Measurements from ENCODE around the gene RADIL. TPM values are rescaled to one million over a fixed set of nuclear protein-coding genes. Genes with fewer than 3 reads are reported as not detected.

RADIL gene
- total and polyA plus RNA-seq, 9 of the 15 experiments (the other 6 are each of a cell fraction or from before 2014, with no cell fraction given) = 0.06 to 8.1 (median 1.9) TPM; not detected in 1

DNA sequence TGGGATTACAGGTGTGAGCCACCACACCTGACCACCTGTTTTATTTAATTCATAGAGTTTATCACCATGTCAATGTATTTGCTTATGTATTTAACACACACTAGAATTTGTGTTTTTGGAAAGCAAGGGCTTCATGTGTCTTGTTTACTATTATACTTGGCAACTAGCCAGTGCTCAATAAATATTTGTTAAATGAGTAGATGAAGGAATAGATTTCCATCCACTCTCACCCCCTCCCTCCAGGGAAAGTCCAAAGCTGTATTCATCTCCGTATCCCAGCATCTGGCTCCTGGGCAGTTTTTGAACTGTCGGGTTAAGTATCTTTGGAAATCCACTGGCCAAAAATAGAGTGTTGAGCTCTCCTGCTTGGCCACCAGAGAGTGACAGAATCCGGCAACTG lies 4.6 kb upstream of the RADIL start:
- FAIRE-seq = no peak

DNA sequence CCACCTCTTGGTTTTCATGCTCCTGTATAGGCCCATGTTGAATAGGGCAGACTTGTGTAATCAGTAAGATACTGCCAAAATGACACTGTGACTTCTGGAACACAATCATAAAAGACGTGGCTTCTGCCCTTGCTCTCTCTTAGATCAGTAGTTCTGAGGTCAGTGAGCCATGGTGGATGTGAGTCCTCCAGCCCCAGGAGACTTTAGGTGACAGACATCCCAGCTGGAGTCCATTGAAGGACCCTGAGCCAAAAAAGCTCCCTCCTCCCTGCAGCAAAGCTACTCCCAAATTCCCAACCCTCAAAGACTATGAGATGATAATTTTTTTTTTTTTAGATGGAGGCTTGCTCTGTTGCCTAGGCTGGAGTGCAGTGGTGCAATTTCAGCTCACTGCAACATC lies 3.2 kb upstream of the RADIL start:
- H3K27me3 ChIP-seq (ENCODE audit: control insufficient read depth in 2 of 2, insufficient read depth in 2 of 2, low read length in 2 of 2) = peaks cover 0 to 6% of the 10 kb centered on the region in 2 experiments; a peak in 2 of 5 replicates
- no peak overlapping the region for H3K4me3 ChIP-seq
- no peaks in the 10 kb centered on the region for H3K36me3 ChIP-seq (ENCODE audit: control insufficient read depth, insufficient read depth, low read length)
- no peak overlapping the region for H2AFZ ChIP-seq (ENCODE audit: low read depth, low read length)
- BruUV-seq (replicated peaks) = no TSS peak
- in situ Hi-C loops (cut with MboI) (no loop called here), intact Hi-C loops (cut with micrococcal nuclease) (loop anchor here (10.0 kb wide), 2 partner anchors 92 to 272 kb away; no protein-coding TSS in a partner anchor)
- H3K9ac ChIP-seq (ENCODE audit: insufficient read depth in 1 of 2, low read depth in 2 of 2, low read length in 2 of 2) = no peak overlapping the region
- 0% methylated on average over 1 of the region's 1 CpG for WGBS (ENCODE audit: insufficient coverage, low coverage, missing lambda C conversion rate)
- FAIRE-seq = no peak
- peaks cover 9 to 18% of the 10 kb centered on the region in 2 experiments for H3K4me1 ChIP-seq (replicated peaks in 1 of 2; ENCODE audit: control insufficient read depth in 2 of 2, insufficient read depth in 2 of 2, low read length in 2 of 2)
- H3K4me2 ChIP-seq (ENCODE audit: insufficient read depth, low read length) = no peak overlapping the region
- ChIA-PET CTCF (ENCODE audit: low intra/inter-chr PET ratio) (no interaction called here), POLR2A (no interaction called here)
- peaks cover 4% of the 10 kb centered on the region; the same call in 2 of the 3 replicates for H3K79me2 ChIP-seq (ENCODE audit: control insufficient read depth, insufficient read depth, low read length)
- no peak for DNase-seq (ENCODE audit: extremely low read depth in 1 of 4, low spot score in 3 of 4)
- H3K27ac ChIP-seq (ENCODE audit: extremely low read depth, low read depth, low read length) = no peak overlapping the region
- no peaks in the 10 kb centered on the region for H3K9me1 ChIP-seq (ENCODE audit: control insufficient read depth, insufficient read depth, low read length)
- H4K20me1 ChIP-seq (replicated peaks; ENCODE audit: control insufficient read depth, insufficient read depth, low read length) = no peaks in the 10 kb centered on the region
- H3K9me3 ChIP-seq (replicated peaks; ENCODE audit: control insufficient read depth, insufficient read depth, low read depth, low read length) = no peaks in the 10 kb centered on the region; the same call in 1 of the 2 replicates
- ATAC-seq = no peak
- TF ChIP-seq ZNF197 (CRISPR knock-in tag; IDR thresholded peaks at IDR 0.05; ENCODE audit: low read depth) (no peak), FOXJ3 (CRISPR knock-in tag; IDR thresholded peaks at IDR 0.05) (no peak), BRD9 (IDR thresholded peaks at IDR 0.05; ENCODE audit: low read depth, partially characterized antibody) (no peak), ZC3H11A (IDR thresholded peaks at IDR 0.05; ENCODE audit: low read depth, low read length) (no peak), BCOR (IDR thresholded peaks at IDR 0.05) (no peak), PCBP1 (IDR thresholded peaks at IDR 0.05; ENCODE audit: low read depth, low read length, poor library complexity, severe bottlenecking) (no peak), XRCC3 (IDR thresholded peaks at IDR 0.05) (no peak), NELFE (IDR thresholded peaks at IDR 0.05; ENCODE audit: insufficient read depth, insufficient read length) (no peak), ZNF584 (CRISPR knock-in tag; IDR thresholded peaks at IDR 0.05; ENCODE audit: low read depth) (no peak)
- TF ChIP-seq, protein P1, sequence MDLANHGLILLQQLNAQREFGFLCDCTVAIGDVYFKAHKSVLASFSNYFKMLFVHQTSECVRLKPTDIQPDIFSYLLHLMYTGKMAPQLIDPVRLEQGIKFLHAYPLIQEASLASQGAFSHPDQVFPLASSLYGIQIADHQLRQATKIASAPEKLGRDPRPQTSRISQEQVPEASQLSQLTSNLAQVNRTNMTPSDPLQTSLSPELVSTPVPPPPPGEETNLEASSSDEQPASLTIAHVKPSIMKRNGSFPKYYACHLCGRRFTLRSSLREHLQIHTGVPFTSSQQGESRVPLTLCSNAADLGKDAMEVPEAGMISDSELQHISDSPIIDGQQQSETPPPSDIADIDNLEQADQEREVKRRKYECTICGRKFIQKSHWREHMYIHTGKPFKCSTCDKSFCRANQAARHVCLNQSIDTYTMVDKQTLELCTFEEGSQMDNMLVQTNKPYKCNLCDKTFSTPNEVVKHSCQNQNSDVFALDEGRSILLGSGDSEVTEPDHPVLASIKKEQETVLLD (IDR thresholded peaks at IDR 0.05) = no peak
- TF ChIP-seq, protein P2, sequence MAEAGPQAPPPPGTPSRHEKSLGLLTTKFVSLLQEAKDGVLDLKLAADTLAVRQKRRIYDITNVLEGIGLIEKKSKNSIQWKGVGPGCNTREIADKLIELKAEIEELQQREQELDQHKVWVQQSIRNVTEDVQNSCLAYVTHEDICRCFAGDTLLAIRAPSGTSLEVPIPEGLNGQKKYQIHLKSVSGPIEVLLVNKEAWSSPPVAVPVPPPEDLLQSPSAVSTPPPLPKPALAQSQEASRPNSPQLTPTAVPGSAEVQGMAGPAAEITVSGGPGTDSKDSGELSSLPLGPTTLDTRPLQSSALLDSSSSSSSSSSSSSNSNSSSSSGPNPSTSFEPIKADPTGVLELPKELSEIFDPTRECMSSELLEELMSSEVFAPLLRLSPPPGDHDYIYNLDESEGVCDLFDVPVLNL (CRISPR knock-in tag; IDR thresholded peaks at IDR 0.05; ENCODE audit: low read depth) = no peak

More for the DNA sequence above, 4.6 kb upstream of the RADIL start:
- Histone ChIP-seq H3K4me2 (ENCODE audit: insufficient read depth, low read length) (no peak overlapping the region), H3K4me1 (replicated peaks in 1 of 2; ENCODE audit: control insufficient read depth in 2 of 2, insufficient read depth in 2 of 2, low read length in 2 of 2) (peaks cover 0 to 6% of the 10 kb centered on the region in 2 experiments; a peak in 2 of 5 replicates), H3K9me1 (ENCODE audit: control insufficient read depth, insufficient read depth, low read length) (no peaks in the 10 kb centered on the region), H3K4me3 (no peak overlapping the region), H3K79me2 (ENCODE audit: control insufficient read depth, insufficient read depth, low read length) (no peaks in the 10 kb centered on the region), H3K27ac (ENCODE audit: extremely low read depth, low read depth, low read length) (no peak overlapping the region), H3K9ac (ENCODE audit: insufficient read depth in 1 of 2, low read depth in 2 of 2, low read length in 2 of 2) (0 out of 4 replicates have a peak overlapping the region, but pooled peaks of 1 of the 2 experiments have one; percentile 28), H3K9me3 (replicated peaks; ENCODE audit: control insufficient read depth, insufficient read depth, low read depth, low read length) (no peaks in the 10 kb centered on the region; the same call in 1 of the 2 replicates), H2AFZ (ENCODE audit: low read depth, low read length) (no peak overlapping the region), H3K27me3 (ENCODE audit: control insufficient read depth in 2 of 2, insufficient read depth in 2 of 2, low read length in 2 of 2) (peaks cover 0 to 6% of the 10 kb centered on the region in 2 experiments; a peak in 2 of 5 replicates), H4K20me1 (replicated peaks; ENCODE audit: control insufficient read depth, insufficient read depth, low read length) (no peaks in the 10 kb centered on the region), H3K36me3 (ENCODE audit: control insufficient read depth, insufficient read depth, low read length) (no peaks in the 10 kb centered on the region)
- no TSS peak for BruUV-seq (replicated peaks)
- ATAC-seq (no peak), DNase-seq (ENCODE audit: extremely low read depth in 1 of 4, low spot score in 3 of 4) (no peak)
- no peak for TF ChIP-seq RUNX1 (IDR thresholded peaks at IDR 0.05; ENCODE audit: low read depth)
- TF ChIP-seq NFIC (IDR thresholded peaks at IDR 0.05) = peak; percentile 79
- intact Hi-C loops (cut with micrococcal nuclease) = loop anchor here (10.0 kb wide), 2 partner anchors 93 to 273 kb away; no protein-coding TSS in a partner anchor
- ChIA-PET POLR2A (interaction anchor here (1.1 to 1.5 kb wide), 2 partner anchors 11 to 14 kb away, joined by 3 read pairs; no protein-coding TSS in a partner anchor), CTCF (ENCODE audit: low intra/inter-chr PET ratio) (interaction anchor here (0.6 kb wide), 1 partner anchor 212 kb away, joined by 3 read pairs; no protein-coding TSS in a partner anchor)
- 7% methylated on average over 3 of the region's 3 CpGs for WGBS (ENCODE audit: insufficient coverage, low coverage, missing lambda C conversion rate)
- in situ Hi-C loops (cut with MboI) = no loop called here
